WERI-Rb-1 (cell line): Measurements from ENCODE around the gene PITPNC1.
"Not testable (repeated sequence)": the region's sequence is repeated elsewhere in the genome, so short reads cannot be mapped to it uniquely, and the experiment has no call there.

Source experiments
- DNase-seq: peaks from one replicate; pipeline ENCODE4 v3.0.0-alpha.2; 2020
- H3K27ac ChIP-seq: fragments of 250-450 bp; sonication (Bioruptor Pico); 2 replicates; pipeline ENCODE4 v1.5.1; 2020; ENCODE audit warnings: mild to moderate bottlenecking, moderate library complexity
- H3K27me3 ChIP-seq: fragments of 250-450 bp; sonication (Bioruptor Pico); 2 replicates; pipeline ENCODE4 v1.5.1; 2021; ENCODE audit warnings: mild to moderate bottlenecking, low read depth, moderate library complexity; ENCODE audit not compliant: insufficient read depth, severe bottlenecking
- H3K36me3 ChIP-seq: fragments of 250-450 bp; sonication (Bioruptor Pico); 2 replicates; pipeline ENCODE4 v1.5.1; 2020; ENCODE audit warnings: mild to moderate bottlenecking, moderate library complexity
- H3K4me3 ChIP-seq: 2 replicates; pipeline ENCODE4 v1.5.1; 2011; ENCODE audit warnings: low read depth, mild to moderate bottlenecking, control low read depth, low read length
- H3K9me3 ChIP-seq: fragments of 250-450 bp; sonication (Bioruptor Pico); 2 replicates; pipeline ENCODE4 v1.5.1; 2021; ENCODE audit warnings: mild to moderate bottlenecking, moderate library complexity; ENCODE audit not compliant: severe bottlenecking
- TF ChIP-seq, protein P1 (sequence below): IDR thresholded peaks from 2 replicates; pipeline ENCODE4 v1.5.1; 2011; ENCODE audit warnings: low read depth, mild to moderate bottlenecking, control low read depth, inconsistent platforms, low read length

Gene PITPNC1

DNA sequence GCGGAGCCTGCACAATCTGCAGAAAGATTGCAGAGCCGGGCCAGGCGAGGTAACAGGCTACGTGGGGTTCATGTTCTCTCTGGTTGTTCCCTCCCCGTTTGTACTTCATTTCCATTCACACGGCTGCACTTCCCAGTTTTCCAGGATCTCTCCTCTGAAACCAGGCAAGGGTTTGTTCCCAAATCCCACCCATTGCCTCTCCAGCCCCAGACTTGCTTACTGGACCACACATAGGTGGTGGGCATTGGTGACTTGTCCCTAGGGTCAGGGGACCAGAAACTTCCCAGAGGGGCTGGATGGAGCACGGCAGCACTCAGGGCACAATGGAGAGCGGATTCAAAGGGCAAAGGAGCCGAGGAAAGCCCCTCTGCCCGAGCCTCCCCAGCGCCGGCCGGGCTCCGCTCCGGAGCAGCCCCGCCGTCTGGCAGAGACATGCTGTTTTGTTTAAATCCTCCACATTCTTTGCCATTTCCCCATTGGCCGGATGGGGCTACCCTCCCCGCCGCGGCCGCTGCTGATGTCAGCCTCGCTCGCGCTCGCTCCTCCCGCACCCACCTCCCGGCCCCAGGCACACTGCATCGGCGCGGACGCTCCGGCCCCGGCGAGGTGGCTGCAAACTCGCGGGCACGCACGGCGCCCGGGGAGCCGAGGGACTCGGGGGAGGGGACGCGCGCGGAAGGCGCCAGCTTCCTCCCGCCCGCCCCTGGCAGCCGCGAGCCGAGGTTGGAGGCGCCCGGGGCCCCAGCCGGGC, at the start of gene PITPNC1:
Gene PITPNC1 (plus strand): TSS at position 545 of the 751 bp plus-strand sequence.
- Histone ChIP-seq H3K27me3 (no peaks in the 10 kb centered on the region), H3K9me3 (no peaks in the 10 kb centered on the region), H3K27ac (peak within 1 kb of the TSS; percentile 45), H3K36me3 (no peaks in the 10 kb centered on the region), H3K4me3 (peak within 1 kb of the TSS; percentile 64)
- peak; percentile 92 for DNase-seq
- TF ChIP-seq, protein P1, sequence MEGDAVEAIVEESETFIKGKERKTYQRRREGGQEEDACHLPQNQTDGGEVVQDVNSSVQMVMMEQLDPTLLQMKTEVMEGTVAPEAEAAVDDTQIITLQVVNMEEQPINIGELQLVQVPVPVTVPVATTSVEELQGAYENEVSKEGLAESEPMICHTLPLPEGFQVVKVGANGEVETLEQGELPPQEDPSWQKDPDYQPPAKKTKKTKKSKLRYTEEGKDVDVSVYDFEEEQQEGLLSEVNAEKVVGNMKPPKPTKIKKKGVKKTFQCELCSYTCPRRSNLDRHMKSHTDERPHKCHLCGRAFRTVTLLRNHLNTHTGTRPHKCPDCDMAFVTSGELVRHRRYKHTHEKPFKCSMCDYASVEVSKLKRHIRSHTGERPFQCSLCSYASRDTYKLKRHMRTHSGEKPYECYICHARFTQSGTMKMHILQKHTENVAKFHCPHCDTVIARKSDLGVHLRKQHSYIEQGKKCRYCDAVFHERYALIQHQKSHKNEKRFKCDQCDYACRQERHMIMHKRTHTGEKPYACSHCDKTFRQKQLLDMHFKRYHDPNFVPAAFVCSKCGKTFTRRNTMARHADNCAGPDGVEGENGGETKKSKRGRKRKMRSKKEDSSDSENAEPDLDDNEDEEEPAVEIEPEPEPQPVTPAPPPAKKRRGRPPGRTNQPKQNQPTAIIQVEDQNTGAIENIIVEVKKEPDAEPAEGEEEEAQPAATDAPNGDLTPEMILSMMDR: 0 out of 2 replicates have a peak, but pooled peaks have one; percentile 17

DNA sequence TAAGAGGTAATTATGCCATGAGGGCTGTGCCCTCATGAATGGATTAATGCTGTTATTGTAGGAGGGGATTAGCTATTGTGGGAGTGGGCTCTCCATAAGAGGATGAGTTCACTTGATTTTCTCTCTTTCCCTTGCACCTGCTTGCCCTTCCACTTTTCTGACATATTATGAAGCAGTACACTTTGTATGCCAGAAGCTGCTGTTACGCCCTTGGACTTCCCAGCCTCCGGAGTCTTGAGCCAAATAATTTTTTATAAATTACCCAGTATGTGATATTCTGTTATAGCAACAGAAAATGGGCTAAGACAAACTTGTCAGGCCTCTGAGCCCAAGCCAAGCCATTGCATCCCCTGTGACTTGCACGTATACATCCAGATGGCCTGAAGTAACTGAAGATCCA, 49.1 kb upstream of the PITPNC1 start:
- no peak for DNase-seq
- H3K9me3 ChIP-seq: peaks cover 16% of the 10 kb centered on the region
- H3K27ac ChIP-seq: peak overlapping the region; percentile 90

DNA sequence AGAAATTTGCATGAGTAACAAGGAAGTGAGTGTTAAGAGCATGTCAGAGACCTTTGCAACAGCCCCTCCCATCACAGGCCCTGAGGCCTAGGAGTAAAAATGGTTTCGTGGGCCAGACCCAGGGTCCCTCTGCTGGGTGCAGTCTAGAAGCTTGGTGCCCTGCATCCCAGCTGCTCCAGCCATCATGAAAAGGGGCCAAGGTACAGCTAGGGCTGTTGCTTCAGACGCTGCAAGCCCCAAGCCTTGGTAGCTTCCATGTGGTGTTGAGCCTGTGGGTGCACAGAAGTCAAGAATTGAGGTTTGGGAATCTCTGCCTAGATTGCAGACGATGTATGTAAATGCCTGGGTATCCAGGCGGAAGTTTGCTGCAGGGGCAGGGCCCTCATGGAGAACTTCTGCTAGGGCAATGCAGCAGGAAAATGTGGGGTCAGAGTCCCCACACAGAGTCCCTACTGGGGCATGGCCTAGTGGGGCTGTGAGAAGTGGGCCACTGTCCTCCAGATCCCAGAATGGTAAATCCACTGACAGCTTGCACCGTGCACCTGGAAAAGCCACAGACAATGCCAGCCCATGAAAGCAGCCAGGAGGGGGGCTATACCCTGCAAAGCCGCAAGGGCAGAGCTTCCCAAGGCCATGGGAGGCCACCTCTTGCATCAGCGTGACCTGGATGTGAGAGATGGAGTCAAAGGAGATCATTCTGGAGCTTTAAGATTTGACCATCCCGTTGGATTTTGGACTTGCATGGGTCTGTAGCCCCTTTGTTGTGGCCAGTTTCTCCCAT, 45.5 kb upstream of the PITPNC1 start:
- DNase-seq, H3K4me3 ChIP-seq, H3K27ac ChIP-seq, H3K27me3 ChIP-seq, H3K36me3 ChIP-seq: not testable (repeated sequence)
- peaks cover 16% of the 10 kb centered on the region for H3K9me3 ChIP-seq

More for the DNA sequence above, 49.1 kb upstream of the PITPNC1 start:
- no peaks in the 10 kb centered on the region for H3K27me3 ChIP-seq
- H3K4me3 ChIP-seq: no peak overlapping the region
- TF ChIP-seq, protein P1: no peak
- no peaks in the 10 kb centered on the region for H3K36me3 ChIP-seq

DNA sequence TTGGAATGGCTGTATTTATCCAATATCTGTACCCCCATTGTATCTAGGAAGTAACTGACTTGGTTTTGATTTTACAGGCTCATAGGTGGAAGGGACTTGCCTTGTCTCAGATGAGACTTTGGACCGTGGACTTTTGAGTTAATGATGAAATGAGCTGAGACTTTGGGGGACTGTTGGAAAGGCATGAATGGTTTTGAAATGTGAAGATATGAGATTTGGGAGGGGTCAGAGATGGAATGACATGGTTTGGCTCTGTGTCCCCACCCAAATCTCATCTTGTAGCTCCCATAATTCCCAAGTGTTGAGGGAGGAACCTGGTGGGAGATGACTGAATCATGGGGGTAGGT, 44.9 kb upstream of the PITPNC1 start:
- H3K4me3 ChIP-seq, H3K36me3 ChIP-seq, H3K27ac ChIP-seq, H3K27me3 ChIP-seq, DNase-seq: not testable (repeated sequence)
- H3K9me3 ChIP-seq: peaks cover 16% of the 10 kb centered on the region

DNA sequence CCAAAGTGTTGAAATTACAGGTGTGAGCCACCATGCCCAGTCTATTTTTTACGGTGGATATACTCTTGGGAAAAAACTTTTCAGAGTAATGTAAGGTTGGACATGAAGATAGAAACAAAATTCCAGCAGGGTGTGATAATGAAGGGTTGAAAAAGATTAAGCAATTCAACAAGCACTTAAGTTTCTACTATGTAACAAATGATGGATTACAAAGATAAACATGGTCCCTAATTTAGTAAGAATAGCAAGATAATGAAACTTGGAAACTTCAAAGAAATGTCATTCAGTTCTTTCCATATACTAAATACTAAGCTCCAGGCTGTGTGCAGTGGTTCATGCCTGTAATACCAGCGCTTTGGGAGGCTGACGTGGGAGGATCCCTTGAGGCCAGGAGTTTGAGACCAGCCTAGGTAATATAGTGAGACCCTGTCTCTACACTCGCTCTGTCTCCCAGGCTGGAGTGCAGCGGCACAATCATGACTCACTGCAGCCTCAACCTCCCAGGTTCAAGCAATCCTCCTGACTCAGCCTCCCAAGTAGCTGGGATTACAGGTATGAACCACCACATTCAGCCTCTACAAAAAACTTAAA, 41.7 kb upstream of the PITPNC1 start:
- TF ChIP-seq, protein P1: no peak
- H3K4me3 ChIP-seq: no peak overlapping the region
- no peak for DNase-seq
- H3K27me3 ChIP-seq: no peaks in the 10 kb centered on the region
- peak overlapping the region; percentile 88 for H3K27ac ChIP-seq
- H3K36me3 ChIP-seq: peaks cover 17% of the 10 kb centered on the region
- no peaks in the 10 kb centered on the region for H3K9me3 ChIP-seq

DNA sequence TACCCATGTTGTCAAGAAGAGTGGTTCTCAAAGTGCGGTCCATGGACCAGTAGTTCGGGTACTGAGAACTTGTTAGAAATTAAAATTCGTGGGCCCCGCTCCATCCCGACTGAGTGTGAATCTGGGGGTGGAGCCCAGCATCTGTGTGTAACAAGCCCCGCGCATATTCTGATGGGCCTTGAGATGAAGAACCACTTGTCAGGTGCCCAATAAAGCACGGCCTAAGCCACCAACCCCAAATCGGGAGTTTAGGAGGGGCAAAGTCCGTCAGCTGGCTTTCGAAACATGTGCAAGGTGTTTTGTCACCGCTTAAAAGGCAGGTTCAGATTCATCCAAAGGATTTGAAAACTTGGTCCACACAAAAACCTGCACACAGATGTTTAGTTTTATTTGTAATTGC, 40.2 kb upstream of the PITPNC1 start:
- DNase-seq: no peak
- Histone ChIP-seq H3K4me3 (no peak overlapping the region), H3K36me3 (peaks cover 32% of the 10 kb centered on the region), H3K9me3 (no peaks in the 10 kb centered on the region), H3K27ac (no peak overlapping the region), H3K27me3 (no peaks in the 10 kb centered on the region)
- TF ChIP-seq, protein P1: no peak

DNA sequence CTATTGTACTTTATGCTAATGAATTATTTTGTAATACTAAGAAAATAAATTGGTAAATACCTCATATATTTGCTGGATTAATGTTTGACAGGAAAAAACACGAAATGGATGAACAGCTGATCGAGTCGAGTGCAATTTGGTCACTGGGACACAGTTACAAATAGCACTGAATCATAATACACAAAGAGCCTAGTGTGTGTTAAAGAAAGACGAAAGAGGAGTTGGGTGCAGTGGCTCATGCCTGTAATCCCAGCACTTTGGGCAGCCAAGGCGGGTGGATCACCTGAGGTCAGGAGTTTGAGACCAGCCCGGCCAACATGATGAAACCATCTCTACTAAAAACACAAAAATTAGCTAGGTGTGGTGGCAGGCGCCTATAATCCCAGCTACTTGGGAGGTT, 38.7 kb upstream of the PITPNC1 start:
- not testable (repeated sequence) for H3K4me3 ChIP-seq, DNase-seq, H3K27me3 ChIP-seq, H3K27ac ChIP-seq, H3K9me3 ChIP-seq
- H3K36me3 ChIP-seq: peaks cover 45% of the 10 kb centered on the region
